ENCODE results near the gene ZMAT5.

Gene ZMAT5, protein sequence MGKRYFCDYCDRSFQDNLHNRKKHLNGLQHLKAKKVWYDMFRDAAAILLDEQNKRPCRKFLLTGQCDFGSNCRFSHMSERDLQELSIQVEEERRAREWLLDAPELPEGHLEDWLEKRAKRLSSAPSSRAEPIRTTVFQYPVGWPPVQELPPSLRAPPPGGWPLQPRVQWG

GRCh38 chr22:29766632-29767170 is at the start of gene ZMAT5:
Gene ZMAT5 (minus strand): TSS chr22:29767007. CDS start chr22:29748544, 18,463 bp downstream.
- peak; percentile 86 for DNase-seq

DNA sequence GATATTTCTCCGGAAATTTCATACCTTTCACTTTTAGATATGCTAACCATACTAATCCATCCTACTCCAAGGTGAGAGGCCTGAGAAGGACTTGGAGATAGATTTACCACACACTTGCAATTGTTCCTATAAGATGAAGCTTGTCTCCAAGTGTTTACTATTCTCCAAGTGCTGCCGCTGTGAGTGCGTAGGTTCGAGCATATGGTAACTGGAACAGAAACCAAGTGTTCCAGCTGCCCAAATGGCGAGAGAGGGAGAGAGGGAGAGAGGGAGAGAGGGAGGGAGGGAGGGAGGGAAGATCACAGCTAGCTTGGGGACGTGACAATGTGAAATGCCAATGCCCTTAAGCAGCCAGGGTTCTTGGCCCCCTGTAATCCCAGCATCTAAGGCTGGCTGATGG is 49.7 kb upstream of the ZMAT5 start:
- peak; percentile 30 for DNase-seq

GRCh38 chr22:29816128-29816527 is 49.3 kb upstream of the ZMAT5 start:
- peak; percentile 46 for DNase-seq

DNA sequence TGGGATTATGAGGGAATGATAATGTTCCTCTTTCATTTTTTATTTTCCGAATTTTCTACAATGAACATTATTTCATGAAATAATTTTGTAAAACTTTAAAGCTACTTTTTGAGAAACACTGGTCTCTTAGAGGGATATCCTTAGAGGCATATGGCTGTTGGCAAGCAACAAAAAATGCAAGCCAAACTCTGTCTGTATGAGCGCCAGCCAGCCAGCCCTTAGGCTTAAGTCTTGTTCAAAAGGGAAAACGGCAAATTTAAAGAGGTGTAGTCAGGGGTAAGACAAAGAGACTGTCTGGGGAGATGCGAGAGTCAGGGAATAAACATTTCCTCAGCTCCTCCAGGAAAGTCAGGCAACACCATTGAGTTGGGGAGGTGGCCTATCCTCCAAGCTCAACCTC is 48.8 kb upstream of the ZMAT5 start:
- no peak for DNase-seq

- no peak for DNase-seq
Observed at GRCh38 chr22:29814003-29814402, 47.2 kb upstream of the ZMAT5 start.

DNA sequence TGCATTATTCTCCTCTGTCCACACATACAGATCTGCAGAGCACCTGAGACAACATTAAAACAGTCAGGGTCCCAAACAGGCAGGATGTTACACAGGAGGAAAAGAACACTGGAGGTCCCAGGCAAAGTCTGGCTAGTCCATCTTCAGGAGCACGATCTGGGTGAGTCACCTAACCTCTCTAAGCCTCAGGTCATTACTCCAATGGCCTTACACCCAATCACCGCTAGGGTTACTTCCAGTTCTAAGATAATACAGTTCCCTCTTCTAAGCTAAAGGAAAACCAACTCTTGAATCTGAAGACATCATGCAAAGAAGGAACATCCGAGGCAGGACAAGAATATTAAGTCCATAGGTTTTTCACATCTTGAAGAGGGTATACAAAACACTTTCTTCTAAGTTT is 46.8 kb upstream of the ZMAT5 start:
- no peak for DNase-seq

DNA sequence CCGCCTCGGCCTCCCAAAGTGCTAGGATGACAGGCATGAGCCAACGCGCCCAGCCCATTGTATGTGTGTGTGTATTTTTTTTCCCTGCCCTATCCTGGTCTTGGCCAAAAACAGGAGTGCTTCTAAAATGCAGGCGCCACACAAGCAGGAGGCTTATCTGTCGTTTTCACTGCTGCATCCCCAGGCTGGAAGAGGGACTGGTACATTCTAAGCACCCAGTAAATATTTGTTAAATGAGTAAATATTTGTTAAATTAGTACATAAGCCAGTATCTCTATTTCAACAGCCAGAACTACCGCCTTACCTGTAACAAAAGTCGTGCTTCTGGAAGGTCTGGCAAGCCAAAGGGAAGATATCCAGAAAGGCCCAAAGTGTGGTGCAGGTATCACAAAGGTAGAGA is 46.3 kb upstream of the ZMAT5 start:
- no peak for DNase-seq

- DNase-seq = no peak
Observed at GRCh38 chr22:29811377-29811776, 44.6 kb upstream of the ZMAT5 start.

DNA sequence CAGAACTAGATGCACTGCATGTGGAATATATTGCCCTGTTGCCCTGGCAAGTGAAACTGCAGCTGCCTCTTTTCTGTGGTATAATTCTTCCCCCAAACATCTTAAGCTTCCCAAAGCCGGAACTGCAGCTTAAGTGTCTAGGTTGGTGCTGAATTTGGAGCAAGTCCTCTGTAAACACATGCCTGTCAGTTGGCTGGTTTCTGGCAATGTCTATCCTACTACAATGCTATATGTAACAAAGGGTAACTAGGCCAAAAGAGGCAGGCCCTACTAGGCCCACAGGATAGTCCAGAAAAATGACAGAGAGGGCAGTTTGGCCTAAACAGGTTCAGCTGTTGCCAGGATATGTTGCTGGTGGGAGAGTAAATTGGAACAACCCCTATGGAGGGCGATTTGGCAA is 43.4 kb upstream of the ZMAT5 start:
- DNase-seq = peak; percentile 7

GRCh38 chr22:29806196-29806595 is 39.4 kb upstream of the ZMAT5 start:
- no peak for DNase-seq

DNA sequence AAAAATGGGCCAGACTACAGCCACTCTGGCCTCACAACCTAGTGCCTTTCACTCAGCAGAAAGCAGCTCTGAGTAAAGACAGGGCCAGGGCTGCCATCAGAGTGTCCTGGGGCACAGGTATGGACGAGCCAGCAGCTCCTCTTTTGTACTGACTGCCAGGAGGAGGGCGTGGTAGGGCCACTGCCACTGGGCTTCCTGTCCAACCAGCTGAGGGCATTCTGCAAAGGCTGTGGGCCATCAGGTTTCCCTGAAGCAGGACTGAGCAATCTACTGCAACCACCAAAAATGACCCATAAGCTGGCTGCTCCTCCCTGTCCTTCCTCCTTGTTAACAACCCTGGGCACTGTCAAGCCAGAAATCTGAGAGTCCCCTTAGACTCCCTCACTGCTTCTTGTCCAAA is 38.2 kb upstream of the ZMAT5 start:
- DNase-seq = no peak

- DNase-seq = no peak
Observed at GRCh38 chr22:29803190-29803589, 36.4 kb upstream of the ZMAT5 start.

DNA sequence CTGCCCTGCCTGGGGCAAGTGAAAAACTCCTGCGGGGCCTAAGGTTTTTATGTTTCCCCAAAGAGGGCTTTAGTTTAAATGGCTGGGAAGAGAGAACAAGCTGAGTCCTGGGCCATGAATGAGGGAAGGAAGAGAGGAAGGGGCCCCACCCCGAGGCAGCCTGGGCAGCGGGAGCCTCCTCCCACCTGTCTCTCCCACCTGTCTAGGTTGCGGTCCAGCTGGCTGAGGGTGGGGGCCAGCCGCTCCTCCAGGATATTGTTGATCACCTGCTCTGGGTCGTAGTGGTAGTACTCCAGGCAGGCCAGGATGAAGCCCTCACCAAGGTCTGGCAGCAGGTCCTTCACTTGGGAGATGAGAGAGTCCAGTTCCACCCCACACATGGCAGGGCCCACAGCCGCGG is 35.0 kb upstream of the ZMAT5 start:
- no peak for DNase-seq

- no peak for DNase-seq
Observed at GRCh38 chr22:29801153-29801552, 34.3 kb upstream of the ZMAT5 start.

GRCh38 chr22:29799217-29799680 is 32.4 kb upstream of the ZMAT5 start:
- no peak for DNase-seq

DNA sequence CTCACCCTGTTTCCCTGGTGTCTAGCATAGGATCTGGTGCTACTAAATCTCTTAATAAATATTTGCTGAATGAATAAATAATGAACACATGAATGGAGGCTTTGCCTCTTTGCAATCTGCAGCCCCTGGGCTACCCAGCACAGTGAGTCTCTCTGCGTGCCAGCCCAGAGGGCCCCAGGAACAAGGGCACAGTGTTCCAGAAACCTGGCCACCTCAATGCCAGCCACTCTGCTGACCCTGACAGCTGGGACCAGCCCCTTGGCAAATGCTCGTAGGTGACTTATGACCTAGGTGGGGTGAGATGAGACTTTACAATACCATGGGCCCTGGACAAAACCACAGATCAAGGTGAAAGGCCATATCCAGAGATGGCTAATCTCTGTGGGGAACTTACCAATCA is 32.0 kb upstream of the ZMAT5 start:
- DNase-seq = no peak

GRCh38 chr22:29798318-29798717 is 31.5 kb upstream of the ZMAT5 start:
- DNase-seq = no peak

DNA sequence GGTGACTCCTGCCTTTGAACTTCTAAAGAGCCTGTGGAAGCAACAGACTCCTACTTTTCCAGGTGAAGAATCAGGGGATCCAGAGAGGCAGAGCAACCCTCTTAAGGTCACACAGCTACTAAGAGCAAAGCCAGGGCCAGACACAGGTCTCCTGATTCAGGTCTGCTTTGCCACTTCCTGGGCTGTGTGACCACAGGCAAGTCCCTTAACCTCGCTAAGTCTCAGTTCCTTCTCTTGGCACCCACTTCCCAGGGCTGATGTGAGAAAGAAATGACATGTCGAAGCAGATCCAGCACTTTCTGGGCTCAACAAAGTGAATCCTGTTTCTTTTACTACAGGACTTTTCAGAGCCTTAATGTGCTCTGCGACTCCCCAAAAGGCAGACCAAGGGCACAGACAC is 30.5 kb upstream of the ZMAT5 start:
- DNase-seq = no peak

DNA sequence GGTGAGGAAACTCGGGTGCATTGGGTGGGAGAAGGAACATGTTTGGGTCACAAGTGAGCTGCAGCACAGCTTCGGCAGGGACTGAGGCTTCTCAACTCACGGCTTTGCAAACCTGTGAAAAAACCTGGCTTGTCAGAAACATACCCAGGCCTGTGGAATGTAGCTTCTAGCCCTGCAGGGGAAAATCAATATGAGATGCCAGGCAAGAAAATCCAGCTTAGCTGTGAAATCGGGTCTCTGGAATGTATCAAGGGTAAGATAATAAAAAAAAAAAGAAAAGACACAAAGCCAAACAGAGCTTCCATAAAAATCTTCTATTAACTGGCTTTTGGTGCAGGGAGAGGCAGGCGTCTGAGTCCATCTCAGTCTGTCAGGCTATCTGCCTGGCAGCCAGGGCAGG is 28.9 kb upstream of the ZMAT5 start:
- no peak for DNase-seq

- DNase-seq = no peak
Observed at GRCh38 chr22:29793396-29793795, 26.6 kb upstream of the ZMAT5 start.

DNA sequence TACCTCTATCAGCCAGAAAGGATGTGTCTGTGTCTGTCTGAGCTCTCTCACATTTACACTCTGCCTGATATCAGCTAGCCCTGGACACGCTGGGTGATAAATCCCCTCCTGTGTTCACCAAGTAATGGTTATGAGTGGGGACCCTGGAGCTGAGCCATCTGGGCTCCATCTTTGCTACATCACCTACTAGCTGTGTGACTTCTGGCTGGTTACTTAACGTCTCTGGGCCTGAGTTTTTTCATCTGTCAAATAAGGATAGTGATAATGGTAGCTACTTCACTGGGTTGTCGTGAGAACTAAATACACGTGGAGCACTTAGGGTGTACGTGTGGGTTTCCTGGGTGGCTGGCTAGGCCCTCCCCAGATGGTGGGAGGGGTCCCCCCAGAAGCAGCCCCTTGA is 23.3 kb upstream of the ZMAT5 start:
- no peak for DNase-seq

- no peak for DNase-seq
Observed at GRCh38 chr22:29788339-29789279, 21.8 kb upstream of the ZMAT5 start.

GRCh38 chr22:29787371-29787980 is 20.7 kb upstream of the ZMAT5 start:
- DNase-seq = no peak

- DNase-seq = no peak
Observed at GRCh38 chr22:29786031-29786430, 19.2 kb upstream of the ZMAT5 start.
